Right ventricle myocardium superior (tissue), 1 donor: ENCODE results near the gene STEAP1. TPM values are rescaled to one million over a fixed set of nuclear protein-coding genes. Genes with fewer than 3 reads are reported as not detected.
"Not testable (repeated sequence)": the region's sequence is repeated elsewhere in the genome, so short reads cannot be mapped to it uniquely, and the experiment has no call there.

ENCODE experiments used
- ATAC-seq: fragments of 200-7000 bp; cut with Tn5 transposase; one replicate; pipeline ENCODE4 v1.9.1; 2020; ENCODE audit warnings: mild to moderate bottlenecking; ENCODE audit not compliant: poor library complexity
- DNase-seq: peaks from one replicate; pipeline ENCODE4 v3.0.0-alpha.2; 2020
- intact Hi-C: fragments of 100-400 bp; cut with DNase I; formaldehyde crosslinking; loops from one replicate; pipeline ENCODE4 v1.11.2; 2022
- total RNA-seq: library from RNA; stranded (reverse); fragmentation: NEBNext Ultra II Directional; extraction: Animal tissue kit (Norgen Biotek cat#: 25700); gene quantifications from one replicate; pipeline ENCODE4 v1.2.1, GENCODE V29; 2021
- donor health status: DM: no; HTN: yes; CAD: no; lungs with severe emphysema.

The STEAP1 gene
- total RNA-seq, 1 donor from 2014 or later: 1.2 TPM

- no peak for ATAC-seq
- no peak for DNase-seq
- intact Hi-C loops: no loop called here
Observed at GRCh38 chr7:90169891-90170290, 15.6 kb downstream of the STEAP1 start.

- no peak for DNase-seq
- intact Hi-C loops: no loop called here
- ATAC-seq: no peak
Observed at GRCh38 chr7:90172121-90172520, 17.9 kb downstream of the STEAP1 start.

GRCh38 chr7:90172624-90173023 lies 18.4 kb downstream of the STEAP1 start:
- ATAC-seq: no peak
- intact Hi-C loops: no loop called here
- DNase-seq: no peak

- DNase-seq (no peak), ATAC-seq (no peak)
- intact Hi-C loops: no loop called here
Observed at GRCh38 chr7:90173127-90173844, 19.0 kb downstream of the STEAP1 start.

- ATAC-seq (no peak), DNase-seq (no peak)
- intact Hi-C loops: no loop called here
Observed at GRCh38 chr7:90175667-90176066, 21.4 kb downstream of the STEAP1 start.

- ATAC-seq: no peak
- intact Hi-C loops: no loop called here
- no peak for DNase-seq
Observed at GRCh38 chr7:90176195-90176594, 21.9 kb downstream of the STEAP1 start.

GRCh38 chr7:90178166-90178565 lies 23.9 kb downstream of the STEAP1 start:
- ATAC-seq (no peak), DNase-seq (no peak)
- intact Hi-C loops: no loop called here

- intact Hi-C loops: no loop called here
- ATAC-seq: no peak
- no peak for DNase-seq
Observed at GRCh38 chr7:90178679-90179278, 24.5 kb downstream of the STEAP1 start.

GRCh38 chr7:90180011-90180585 lies 25.8 kb downstream of the STEAP1 start:
- ATAC-seq (no peak), DNase-seq (no peak)
- intact Hi-C loops: no loop called here

- intact Hi-C loops: no loop called here
- DNase-seq: no peak
- no peak for ATAC-seq
Observed at GRCh38 chr7:90180649-90181048, 26.4 kb downstream of the STEAP1 start.

GRCh38 chr7:90181485-90181884 lies 27.2 kb downstream of the STEAP1 start:
- DNase-seq (no peak), ATAC-seq (no peak)
- intact Hi-C loops: no loop called here

GRCh38 chr7:90186290-90186689 lies 32.0 kb downstream of the STEAP1 start:
- ATAC-seq, intact Hi-C loops, DNase-seq: not testable (repeated sequence)

- ATAC-seq: no peak
Observed at GRCh38 chr7:90187507-90188050, 33.3 kb downstream of the STEAP1 start.

GRCh38 chr7:90188281-90188680 lies 34.0 kb downstream of the STEAP1 start:
- intact Hi-C loops: no loop called here
- no peak for DNase-seq
- no peak for ATAC-seq

More at GRCh38 chr7:90187507-90188050, 33.3 kb downstream of the STEAP1 start:
- intact Hi-C loops: no loop called here
- no peak for DNase-seq

- intact Hi-C loops: no loop called here
- DNase-seq: no peak
- ATAC-seq: no peak
Observed at GRCh38 chr7:90190995-90191394, 36.7 kb downstream of the STEAP1 start.

GRCh38 chr7:90191648-90192047 lies 37.4 kb downstream of the STEAP1 start:
- ATAC-seq (no peak), DNase-seq (no peak)
- intact Hi-C loops: no loop called here

GRCh38 chr7:90192876-90193750 lies 38.8 kb downstream of the STEAP1 start:
- ATAC-seq (no peak), DNase-seq (no peak)
- intact Hi-C loops: no loop called here

GRCh38 chr7:90194911-90195809 lies 40.9 kb downstream of the STEAP1 start:
- no peak for ATAC-seq
- intact Hi-C loops: no loop called here
- DNase-seq: no peak
